ENCODE data around the gene RPL22L1. TPM values are rescaled to one million over a fixed set of nuclear protein-coding genes. Genes with fewer than 3 reads are reported as not detected.

Gene RPL22L1
- total RNA-seq, 3 donors from 2014 or later (not counting 1 experiment from before 2014, with no cell fraction given), result 41.9 to 53.8 (median 44.8) TPM

- ATAC-seq (no peak), DNase-seq (no peak)
- Mint-ChIP-seq H3K27ac (no peak overlapping the region), H3K36me3 (peaks cover 10% of the 10 kb centered on the region), H3K27me3 (ENCODE audit: low read depth in 2 of 2) (peaks cover 0 to 7% of the 10 kb centered on the region in 2 donors), H3K4me3 (no peak overlapping the region), H3K9me3 (no peaks in the 10 kb centered on the region), H3K4me1 (peaks cover 13 to 15% of the 10 kb centered on the region in 2 donors)
- intact Hi-C loops (cut with micrococcal nuclease), result no loop called here
- H3K36me3 ChIP-seq (ENCODE audit: control insufficient read depth, insufficient read depth, low read length), result peaks cover 30% of the 10 kb centered on the region
- H3K27ac ChIP-seq (ENCODE audit: low read length), result no peak overlapping the region
- 88% methylated on average over 3 of the region's 4 CpGs for WGBS (ENCODE audit: insufficient coverage)
- H3K4me1 ChIP-seq (ENCODE audit: control insufficient read depth, insufficient read depth, low read length), result peaks cover 5% of the 10 kb centered on the region
- no peaks in the 10 kb centered on the region for H3K27me3 ChIP-seq (ENCODE audit: control insufficient read depth, insufficient read depth, low read length)
- no peak for TF ChIP-seq CTCF (IDR thresholded peaks at IDR 0.05)
- H3K9me3 ChIP-seq (ENCODE audit: control insufficient read depth, insufficient read depth, low read length), result no peaks in the 10 kb centered on the region
- H3K4me3 ChIP-seq (ENCODE audit: low read length), result no peak overlapping the region
Measured at GRCh38 chr3:170863816-170864215, 6.2 kb downstream of the RPL22L1 start.

DNA sequence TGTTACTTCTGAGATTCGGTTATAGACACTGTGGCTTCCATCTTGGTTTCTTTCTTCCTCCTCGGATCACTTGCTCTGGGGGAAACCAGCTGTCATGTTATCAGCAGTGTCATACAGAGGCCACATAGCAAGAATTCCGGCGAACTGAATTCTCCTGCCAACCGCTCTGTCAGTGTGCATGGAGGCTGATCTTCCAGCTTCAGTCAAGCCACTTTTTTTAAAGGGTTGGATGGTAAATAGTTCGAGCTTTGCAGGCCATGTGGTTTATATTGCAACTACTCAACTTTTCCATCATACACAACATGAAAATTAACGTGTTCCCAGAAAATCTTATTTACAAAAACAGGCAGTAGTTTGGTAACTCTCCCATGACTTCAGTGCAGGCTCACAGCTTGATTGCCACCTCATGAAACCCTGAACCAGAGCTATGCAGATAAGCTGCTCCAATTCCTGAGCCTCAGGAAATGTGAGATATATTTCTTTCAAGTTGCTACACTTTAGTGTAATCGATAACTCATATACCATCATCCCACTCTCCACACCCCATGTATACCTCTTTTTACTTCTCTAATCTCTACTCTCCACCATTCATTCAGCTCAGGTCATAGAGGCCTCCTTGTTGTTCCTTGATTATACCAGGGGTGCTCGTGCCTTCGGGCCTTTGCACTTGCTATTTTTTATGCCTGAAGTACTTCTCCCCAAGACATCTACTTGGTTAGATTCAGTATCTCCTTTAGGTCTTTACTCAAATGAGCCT lies 7.2 kb downstream of the RPL22L1 start:
- DNase-seq (no peak), ATAC-seq (no peak)
- H3K9me3 ChIP-seq (ENCODE audit: control insufficient read depth, insufficient read depth, low read length), result no peaks in the 10 kb centered on the region
- no peak for TF ChIP-seq CTCF (IDR thresholded peaks at IDR 0.05)
- WGBS (ENCODE audit: insufficient coverage), result 95% methylated on average over 9 of the region's 10 CpGs
- no peak overlapping the region for H3K4me3 Mint-ChIP-seq
- no peaks in the 10 kb centered on the region for H3K4me1 ChIP-seq (ENCODE audit: control insufficient read depth, insufficient read depth, low read length)
- H3K27ac ChIP-seq (ENCODE audit: low read length), result no peak overlapping the region
- H3K4me1 Mint-ChIP-seq, result peaks cover 8 to 10% of the 10 kb centered on the region in 2 donors
- H3K9me3 Mint-ChIP-seq, result no peaks in the 10 kb centered on the region
- peaks cover 10% of the 10 kb centered on the region for H3K36me3 Mint-ChIP-seq
- H3K27ac Mint-ChIP-seq, result no peak overlapping the region
- no peak overlapping the region for H3K4me3 ChIP-seq (ENCODE audit: low read length)
- H3K27me3 ChIP-seq (ENCODE audit: control insufficient read depth, insufficient read depth, low read length), result no peaks in the 10 kb centered on the region
- H3K27me3 Mint-ChIP-seq (ENCODE audit: low read depth in 2 of 2), result peaks cover 0 to 7% of the 10 kb centered on the region in 2 donors
- peaks cover 27% of the 10 kb centered on the region for H3K36me3 ChIP-seq (ENCODE audit: control insufficient read depth, insufficient read depth, low read length)
- intact Hi-C loops (cut with micrococcal nuclease), result no loop called here

- intact Hi-C loops (cut with micrococcal nuclease), result no loop called here
- Mint-ChIP-seq H3K4me3 (no peak overlapping the region), H3K27ac (no peak overlapping the region), H3K27me3 (ENCODE audit: low read depth in 2 of 2) (peaks cover 7 to 20% of the 10 kb centered on the region in 2 donors), H3K9me3 (no peaks in the 10 kb centered on the region), H3K36me3 (no peaks in the 10 kb centered on the region), H3K4me1 (no peaks in the 10 kb centered on the region)
- no peaks in the 10 kb centered on the region for H3K27me3 ChIP-seq (ENCODE audit: control insufficient read depth, insufficient read depth, low read length)
- H3K4me1 ChIP-seq (ENCODE audit: control insufficient read depth, insufficient read depth, low read length), result no peaks in the 10 kb centered on the region
- no peak for DNase-seq
- no peaks in the 10 kb centered on the region for H3K9me3 ChIP-seq (ENCODE audit: control insufficient read depth, insufficient read depth, low read length)
- no peak overlapping the region for H3K27ac ChIP-seq (ENCODE audit: low read length)
- no peaks in the 10 kb centered on the region for H3K36me3 ChIP-seq (ENCODE audit: control insufficient read depth, insufficient read depth, low read length)
- ATAC-seq, result no peak
- no peak for TF ChIP-seq CTCF (IDR thresholded peaks at IDR 0.05)
- 96% methylated on average over 3 of the region's 5 CpGs for WGBS (ENCODE audit: insufficient coverage)
- H3K4me3 ChIP-seq (ENCODE audit: low read length), result no peak overlapping the region
Measured at GRCh38 chr3:170858599-170858998, 11.4 kb downstream of the RPL22L1 start.

DNA sequence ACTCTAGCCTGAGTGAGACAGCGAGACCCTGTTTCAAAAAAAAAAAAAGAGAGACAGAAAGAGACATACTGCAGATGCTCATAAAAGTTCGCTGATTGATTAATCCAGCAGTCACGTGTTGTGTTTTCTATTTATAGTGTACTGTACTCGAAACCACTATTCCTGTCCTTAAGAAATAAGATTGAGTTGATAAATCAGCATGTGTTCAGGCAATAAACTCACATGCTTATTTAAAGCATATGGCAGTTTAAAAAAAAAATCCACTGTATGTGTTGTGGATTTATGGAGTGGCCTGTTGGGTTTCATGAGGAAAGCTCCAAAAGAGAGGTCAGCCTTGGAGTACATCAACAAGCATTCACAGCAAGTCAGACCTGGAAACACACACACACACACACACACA lies 17.7 kb downstream of the RPL22L1 start:
- Histone ChIP-seq H3K9me3 (ENCODE audit: control insufficient read depth, insufficient read depth, low read length) (no peaks in the 10 kb centered on the region), H3K4me1 (ENCODE audit: control insufficient read depth, insufficient read depth, low read length) (no peaks in the 10 kb centered on the region), H3K4me3 (ENCODE audit: low read length) (no peak overlapping the region), H3K36me3 (ENCODE audit: control insufficient read depth, insufficient read depth, low read length) (no peaks in the 10 kb centered on the region), H3K27ac (ENCODE audit: low read length) (no peak overlapping the region), H3K27me3 (ENCODE audit: control insufficient read depth, insufficient read depth, low read length) (peaks cover 2% of the 10 kb centered on the region)
- WGBS (ENCODE audit: insufficient coverage), result 88% methylated on average over 4 of the region's 4 CpGs
- no peaks in the 10 kb centered on the region for H3K4me1 Mint-ChIP-seq
- no peak for TF ChIP-seq CTCF (IDR thresholded peaks at IDR 0.05)
- ATAC-seq (no peak), DNase-seq (no peak)
- no peaks in the 10 kb centered on the region for H3K9me3 Mint-ChIP-seq
- intact Hi-C loops (cut with micrococcal nuclease), result no loop called here
- H3K4me3 Mint-ChIP-seq, result no peak overlapping the region
- no peak overlapping the region for H3K27ac Mint-ChIP-seq
- H3K27me3 Mint-ChIP-seq (ENCODE audit: low read depth in 2 of 2), result peaks cover 7 to 14% of the 10 kb centered on the region in 2 donors
- no peaks in the 10 kb centered on the region for H3K36me3 Mint-ChIP-seq

Data from natural killer cell (primary cell).